ENCODE measurements around the gene PLD1. TPM values are rescaled to one million over a fixed set of nuclear protein-coding genes. Genes with fewer than 3 reads are reported as not detected.

The PLD1 gene
- total RNA-seq, 6 experiments from 2014 or later = 13.3 to 29.9 (median 18.5) TPM

GRCh38 chr3:171840445-171840810, 30.1 kb upstream of the PLD1 start:
- peaks cover 0 to 58% (median 10%) of the 10 kb centered on the region in 4 donors for H3K4me1 ChIP-seq
- H3K9me3 ChIP-seq = no peaks in the 10 kb centered on the region
- ATAC-seq (no peak), DNase-seq (no peak)
- H3K4me3 ChIP-seq = no peak overlapping the region
- intact Hi-C loops (cut with DNase I) = no loop called here
- WGBS (ENCODE audit: insufficient coverage, low coverage, low lambda C conversion rate, missing lambda C conversion rate) = 28% methylated on average over 2 of the region's 2 CpGs
- TF ChIP-seq POLR2A (IDR thresholded peaks at IDR 0.05) (no peak), CTCF (IDR thresholded peaks at IDR 0.05) (no peak)
- H3K27me3 ChIP-seq = no peaks in the 10 kb centered on the region
- peak overlapping the region; percentile 67 to 90 (median 78) for H3K27ac ChIP-seq
- no peaks in the 10 kb centered on the region for H3K36me3 ChIP-seq

- ATAC-seq = no peak
- TF ChIP-seq POLR2A (IDR thresholded peaks at IDR 0.05) (no peak), CTCF (IDR thresholded peaks at IDR 0.05) (no peak)
- H3K4me1 ChIP-seq = peaks cover 0 to 69% (median 14%) of the 10 kb centered on the region in 4 donors
- H3K27ac ChIP-seq = peak overlapping the region in 2 of 3 donors; percentile 75 to 90
- H3K9me3 ChIP-seq = no peaks in the 10 kb centered on the region
- intact Hi-C loops (cut with DNase I) = no loop called here
- H3K27me3 ChIP-seq = no peaks in the 10 kb centered on the region
- no peak overlapping the region for H3K4me3 ChIP-seq
- DNase-seq = no peak
- 81% methylated on average over 2 of the region's 2 CpGs for WGBS (ENCODE audit: insufficient coverage, low coverage, low lambda C conversion rate, missing lambda C conversion rate)
- no peaks in the 10 kb centered on the region for H3K36me3 ChIP-seq
These were observed 29.0 kb upstream of the PLD1 start for GRCh38 chr3:171839270-171839669.

- peak overlapping the region; percentile 55 to 90 (median 75) for H3K27ac ChIP-seq
- 8% methylated on average over 6 of the region's 6 CpGs for WGBS (ENCODE audit: insufficient coverage, low coverage, low lambda C conversion rate, missing lambda C conversion rate)
- H3K4me1 ChIP-seq = peaks cover 0 to 78% (median 18%) of the 10 kb centered on the region in 4 donors
- DNase-seq (peak in 1 of 3 donors; percentile 66), ATAC-seq (peak; percentile 47 to 68 (median 55))
- H3K4me3 ChIP-seq = peak overlapping the region in 2 of 3 donors; percentile 14 to 17
- intact Hi-C loops (cut with DNase I) = no loop called here
- no peaks in the 10 kb centered on the region for H3K9me3 ChIP-seq
- H3K36me3 ChIP-seq = no peaks in the 10 kb centered on the region
- TF ChIP-seq POLR2A (IDR thresholded peaks at IDR 0.05) (no peak), CTCF (IDR thresholded peaks at IDR 0.05) (no peak)
- no peaks in the 10 kb centered on the region for H3K27me3 ChIP-seq
These were observed 28.0 kb upstream of the PLD1 start for GRCh38 chr3:171838218-171838720.

- Histone ChIP-seq H3K4me3 (no peak overlapping the region), H3K27ac (peak overlapping the region; percentile 55 to 90 (median 75)), H3K9me3 (no peaks in the 10 kb centered on the region), H3K36me3 (no peaks in the 10 kb centered on the region), H3K27me3 (no peaks in the 10 kb centered on the region), H3K4me1 (peaks cover 0 to 75% (median 20%) of the 10 kb centered on the region in 4 donors)
- TF ChIP-seq CTCF (IDR thresholded peaks at IDR 0.05) (no peak), POLR2A (IDR thresholded peaks at IDR 0.05) (no peak)
- DNase-seq (no peak), ATAC-seq (no peak)
- intact Hi-C loops (cut with DNase I) = no loop called here
These were observed 27.4 kb upstream of the PLD1 start for GRCh38 chr3:171837698-171838097.

- Histone ChIP-seq H3K27me3 (no peaks in the 10 kb centered on the region), H3K4me3 (no peak overlapping the region), H3K36me3 (no peaks in the 10 kb centered on the region), H3K9me3 (no peaks in the 10 kb centered on the region), H3K4me1 (peaks cover 0 to 67% (median 18%) of the 10 kb centered on the region in 4 donors), H3K27ac (no peak overlapping the region)
- DNase-seq (no peak), ATAC-seq (no peak)
- WGBS (ENCODE audit: insufficient coverage, low coverage, low lambda C conversion rate, missing lambda C conversion rate) = 100% methylated on average over 3 of the region's 3 CpGs
- no peak for TF ChIP-seq POLR2A (IDR thresholded peaks at IDR 0.05)
- TF ChIP-seq CTCF (IDR thresholded peaks at IDR 0.05) = no peak
- intact Hi-C loops (cut with DNase I) = no loop called here
These were observed 26.6 kb upstream of the PLD1 start for GRCh38 chr3:171836855-171837254.

All from right lobe of liver (tissue), 6 donors.